GM23338 (cell line): ENCODE data around the gene PLEKHH3. TPM values are rescaled to one million over a fixed set of nuclear protein-coding genes. Genes with fewer than 3 reads are reported as not detected.

Experiments used
- ATAC-seq: fragments of 200-7000 bp; cut with Tn5 transposase; 3 replicates; pipeline ENCODE4 v1.9.1; 2020
- DNase-seq: peaks from one replicate; pipeline ENCODE4 v3.0.0-alpha.2; 2015; ENCODE audit warnings: low spot score
- H2AFZ ChIP-seq: fragments of 200-600 bp; sonication (generic); 2 replicates; pipeline ENCODE4 v1.8.0; 2016; ENCODE audit warnings: antibody characterized with exemption, mild to moderate bottlenecking, moderate library complexity
- H3F3A ChIP-seq: fragments of 200-600 bp; sonication (generic); replicated peaks from 2 replicates; pipeline ENCODE4 v1.8.0; 2017; ENCODE audit warnings: antibody characterized with exemption, mixed run types, low read depth
- H3K27ac ChIP-seq: fragments of 200-600 bp; sonication (generic); 2 replicates; pipeline ENCODE4 v1.6.1; 2016; ENCODE audit warnings: low read depth
- H3K27me3 ChIP-seq: fragments of 200-600 bp; sonication (generic); 2 replicates; pipeline ENCODE4 v1.8.0; 2016; ENCODE audit warnings: mild to moderate bottlenecking, mixed run types, moderate library complexity; ENCODE audit not compliant: insufficient read depth
- H3K36me3 ChIP-seq: fragments of 200-600 bp; sonication (generic); 2 replicates; pipeline ENCODE4 v1.8.0; 2016; ENCODE audit warnings: mild to moderate bottlenecking; ENCODE audit not compliant: insufficient read depth
- H3K4me1 ChIP-seq: fragments of 200-600 bp; sonication (generic); 2 replicates; pipeline ENCODE4 v1.8.0; 2016; ENCODE audit warnings: mild to moderate bottlenecking, moderate library complexity; ENCODE audit not compliant: insufficient read depth
- H3K4me2 ChIP-seq: fragments of 200-600 bp; sonication (generic); 2 replicates; pipeline ENCODE4 v1.7.1; 2017; ENCODE audit warnings: mixed run types
- H3K4me3 ChIP-seq: fragments of 200-600 bp; sonication (generic); 2 replicates; pipeline ENCODE4 v1.6.1; 2016; ENCODE audit warnings: mixed run types
- H3K79me2 ChIP-seq: fragments of 200-600 bp; sonication (generic); replicated peaks from 2 replicates; pipeline ENCODE4 v1.8.0; 2017; ENCODE audit warnings: mild to moderate bottlenecking; ENCODE audit not compliant: insufficient read depth
- H3K9me2 ChIP-seq: fragments of 200-600 bp; sonication (generic); 2 replicates; pipeline ENCODE4 v1.8.0; 2017; ENCODE audit not compliant: insufficient read depth
- H4K20me1 ChIP-seq: fragments of 200-600 bp; sonication (generic); replicated peaks from 2 replicates; pipeline ENCODE4 v1.8.0; 2017; ENCODE audit warnings: mild to moderate bottlenecking; ENCODE audit not compliant: insufficient read depth
- H3K27ac Mint-ChIP-seq: 2 replicates; pipeline ENCODE4 v1.8.0; 2020; ENCODE audit warnings: inconsistent platforms, mild to moderate bottlenecking, moderate library complexity, mixed read lengths
- H3K27me3 Mint-ChIP-seq: 3 replicates; pipeline ENCODE4 v1.8.0; 2022; ENCODE audit warnings: low read depth, mild to moderate bottlenecking, moderate library complexity, mixed read lengths, inconsistent platforms; ENCODE audit not compliant: insufficient read depth, poor library complexity
- H3K36me3 Mint-ChIP-seq: 3 replicates; pipeline ENCODE4 v1.8.0; 2021; ENCODE audit warnings: low read depth, mild to moderate bottlenecking, inconsistent platforms, moderate library complexity, mixed read lengths
- H3K4me1 Mint-ChIP-seq: 3 replicates; pipeline ENCODE4 v1.8.0; 2020; ENCODE audit warnings: mild to moderate bottlenecking, inconsistent platforms, mixed read lengths
- H3K4me3 Mint-ChIP-seq: 3 replicates; pipeline ENCODE4 v1.8.0; 2021; ENCODE audit warnings: moderate library complexity, mild to moderate bottlenecking, inconsistent platforms, mixed read lengths
- H3K9me3 Mint-ChIP-seq: 3 replicates; pipeline ENCODE4 v1.8.0; 2020; ENCODE audit warnings: moderate library complexity, mild to moderate bottlenecking, inconsistent platforms, mixed read lengths
- POLR2AphosphoS5 ChIP-seq: IDR thresholded peaks from 2 replicates; pipeline ENCODE4 v1.6.1; 2016; ENCODE audit warnings: antibody characterized with exemption, low read depth
- polyA plus RNA-seq: library from polyadenylated mRNA; unstranded; fragments of >200 nt; fragmentation: Nextera tagmentation; extraction: Ambion mirVana; gene quantifications from 2 replicates; pipeline ENCODE4 v1.2.1, GENCODE V29; 2016
- total RNA-seq: library from RNA; depleted of rRNA; stranded (reverse); fragments of >200 nt; shearing (Covaris generic); gene quantifications from 2 replicates; pipeline ENCODE4 v1.2.3, GENCODE V29; 2014
- TF ChIP-seq, protein P1 (sequence below): fragments of 250-450 bp; sonication (Bioruptor Pico); IDR thresholded peaks from 2 replicates; pipeline ENCODE4 v1.5.0; 2020; ENCODE audit warnings: mild to moderate bottlenecking, moderate library complexity

Gene PLEKHH3
- total and polyA plus RNA-seq, 2 experiments from 2014 or later, result 10.9 to 24.2 TPM

DNA sequence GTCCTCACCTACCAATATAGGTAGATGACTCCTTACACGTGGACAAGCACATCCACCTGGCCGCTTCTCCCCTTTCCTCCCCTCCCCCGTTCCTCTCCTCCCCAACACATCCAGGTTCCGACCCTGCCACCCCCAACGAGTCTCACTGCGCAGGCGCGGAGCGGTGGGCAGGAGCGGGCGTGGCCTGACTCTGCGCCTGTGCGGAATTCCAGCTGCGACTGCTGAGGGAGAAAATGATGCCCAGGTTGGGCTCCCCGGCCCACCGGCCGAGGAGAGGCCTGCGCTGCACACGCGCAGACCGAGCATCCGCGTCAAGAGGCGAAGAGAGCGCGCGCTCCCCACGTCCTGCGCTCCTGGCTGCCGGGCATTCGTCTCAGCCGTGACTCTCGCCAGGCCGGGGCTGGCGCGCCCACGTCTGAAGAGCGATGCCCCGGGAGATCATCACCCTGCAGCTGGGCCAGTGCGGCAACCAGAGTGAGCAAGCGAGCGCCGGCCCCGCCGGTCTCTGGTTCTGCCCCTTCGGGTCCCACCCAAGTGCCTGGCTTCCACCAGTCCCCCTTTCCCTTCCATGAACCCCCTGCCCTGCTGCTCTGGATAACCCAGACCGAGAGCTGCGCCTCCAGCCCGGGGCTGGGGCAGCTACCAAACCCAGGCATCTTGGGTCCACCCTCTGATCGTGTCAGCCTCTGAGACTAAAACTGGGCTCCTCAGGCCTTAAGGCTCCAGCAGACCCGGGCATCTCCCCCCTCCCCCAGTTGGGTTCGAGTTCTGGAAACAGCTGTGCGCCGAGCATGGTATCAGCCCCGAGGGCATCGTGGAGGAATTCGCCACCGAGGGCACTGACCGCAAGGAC is 17.5 kb downstream of the PLEKHH3 start, which contains the start of gene TUBG2:
Gene TUBG2 (plus strand): TSS at position 206 of the 853 bp plus-strand sequence. CDS start 220 bp downstream, at position 426.
- no peaks in the 10 kb centered on the region for H3K27me3 ChIP-seq
- TF ChIP-seq POLR2AphosphoS5, result peak; percentile 81
- TF ChIP-seq, protein P1, sequence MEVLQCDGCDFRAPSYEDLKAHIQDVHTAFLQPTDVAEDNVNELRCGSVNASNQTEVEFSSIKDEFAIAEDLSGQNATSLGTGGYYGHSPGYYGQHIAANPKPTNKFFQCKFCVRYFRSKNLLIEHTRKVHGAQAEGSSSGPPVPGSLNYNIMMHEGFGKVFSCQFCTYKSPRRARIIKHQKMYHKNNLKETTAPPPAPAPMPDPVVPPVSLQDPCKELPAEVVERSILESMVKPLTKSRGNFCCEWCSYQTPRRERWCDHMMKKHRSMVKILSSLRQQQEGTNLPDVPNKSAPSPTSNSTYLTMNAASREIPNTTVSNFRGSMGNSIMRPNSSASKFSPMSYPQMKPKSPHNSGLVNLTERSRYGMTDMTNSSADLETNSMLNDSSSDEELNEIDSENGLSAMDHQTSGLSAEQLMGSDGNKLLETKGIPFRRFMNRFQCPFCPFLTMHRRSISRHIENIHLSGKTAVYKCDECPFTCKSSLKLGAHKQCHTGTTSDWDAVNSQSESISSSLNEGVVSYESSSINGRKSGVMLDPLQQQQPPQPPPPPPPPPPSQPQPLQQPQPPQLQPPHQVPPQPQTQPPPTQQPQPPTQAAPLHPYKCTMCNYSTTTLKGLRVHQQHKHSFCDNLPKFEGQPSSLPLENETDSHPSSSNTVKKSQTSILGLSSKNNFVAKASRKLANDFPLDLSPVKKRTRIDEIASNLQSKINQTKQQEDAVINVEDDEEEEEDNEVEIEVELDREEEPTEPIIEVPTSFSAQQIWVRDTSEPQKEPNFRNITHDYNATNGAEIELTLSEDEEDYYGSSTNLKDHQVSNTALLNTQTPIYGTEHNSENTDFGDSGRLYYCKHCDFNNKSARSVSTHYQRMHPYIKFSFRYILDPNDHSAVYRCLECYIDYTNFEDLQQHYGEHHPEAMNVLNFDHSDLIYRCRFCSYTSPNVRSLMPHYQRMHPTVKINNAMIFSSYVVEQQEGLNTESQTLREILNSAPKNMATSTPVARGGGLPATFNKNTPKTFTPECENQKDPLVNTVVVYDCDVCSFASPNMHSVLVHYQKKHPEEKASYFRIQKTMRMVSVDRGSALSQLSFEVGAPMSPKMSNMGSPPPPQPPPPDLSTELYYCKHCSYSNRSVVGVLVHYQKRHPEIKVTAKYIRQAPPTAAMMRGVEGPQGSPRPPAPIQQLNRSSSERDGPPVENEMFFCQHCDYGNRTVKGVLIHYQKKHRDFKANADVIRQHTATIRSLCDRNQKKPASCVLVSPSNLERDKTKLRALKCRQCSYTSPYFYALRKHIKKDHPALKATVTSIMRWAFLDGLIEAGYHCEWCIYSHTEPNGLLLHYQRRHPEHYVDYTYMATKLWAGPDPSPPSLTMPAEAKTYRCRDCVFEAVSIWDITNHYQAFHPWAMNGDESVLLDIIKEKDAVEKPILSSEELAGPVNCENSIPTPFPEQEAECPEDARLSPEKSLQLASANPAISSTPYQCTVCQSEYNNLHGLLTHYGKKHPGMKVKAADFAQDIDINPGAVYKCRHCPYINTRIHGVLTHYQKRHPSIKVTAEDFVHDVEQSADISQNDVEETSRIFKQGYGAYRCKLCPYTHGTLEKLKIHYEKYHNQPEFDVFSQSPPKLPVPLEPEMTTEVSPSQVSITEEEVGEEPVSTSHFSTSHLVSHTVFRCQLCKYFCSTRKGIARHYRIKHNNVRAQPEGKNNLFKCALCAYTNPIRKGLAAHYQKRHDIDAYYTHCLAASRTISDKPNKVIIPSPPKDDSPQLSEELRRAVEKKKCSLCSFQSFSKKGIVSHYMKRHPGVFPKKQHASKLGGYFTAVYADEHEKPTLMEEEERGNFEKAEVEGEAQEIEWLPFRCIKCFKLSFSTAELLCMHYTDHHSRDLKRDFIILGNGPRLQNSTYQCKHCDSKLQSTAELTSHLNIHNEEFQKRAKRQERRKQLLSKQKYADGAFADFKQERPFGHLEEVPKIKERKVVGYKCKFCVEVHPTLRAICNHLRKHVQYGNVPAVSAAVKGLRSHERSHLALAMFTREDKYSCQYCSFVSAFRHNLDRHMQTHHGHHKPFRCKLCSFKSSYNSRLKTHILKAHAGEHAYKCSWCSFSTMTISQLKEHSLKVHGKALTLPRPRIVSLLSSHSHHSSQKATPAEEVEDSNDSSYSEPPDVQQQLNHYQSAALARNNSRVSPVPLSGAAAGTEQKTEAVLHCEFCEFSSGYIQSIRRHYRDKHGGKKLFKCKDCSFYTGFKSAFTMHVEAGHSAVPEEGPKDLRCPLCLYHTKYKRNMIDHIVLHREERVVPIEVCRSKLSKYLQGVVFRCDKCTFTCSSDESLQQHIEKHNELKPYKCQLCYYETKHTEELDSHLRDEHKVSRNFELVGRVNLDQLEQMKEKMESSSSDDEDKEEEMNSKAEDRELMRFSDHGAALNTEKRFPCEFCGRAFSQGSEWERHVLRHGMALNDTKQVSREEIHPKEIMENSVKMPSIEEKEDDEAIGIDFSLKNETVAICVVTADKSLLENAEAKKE, result no peak
- no peaks in the 10 kb centered on the region for H3K36me3 ChIP-seq
- DNase-seq (peak; percentile 96), ATAC-seq (peak; percentile 88)
- H3K36me3 Mint-ChIP-seq, result peaks cover 20% of the 10 kb centered on the region
- no peaks in the 10 kb centered on the region for H3K9me2 ChIP-seq
- H3K27me3 Mint-ChIP-seq, result peaks cover 12% of the 10 kb centered on the region
- H3K27ac Mint-ChIP-seq, result no peak within 1 kb of the TSS
- peaks cover 4% of the 10 kb centered on the region; the same call in 1 of the 3 replicates for H3K9me3 Mint-ChIP-seq
- H3K27ac ChIP-seq, result peak within 1 kb of the TSS; percentile 53; the same call in 1 of the 2 replicates
- no peaks in the 10 kb centered on the region; the same call in 1 of the 2 replicates for H4K20me1 ChIP-seq
- peak within 1 kb of the TSS; percentile 87 for H3K4me3 Mint-ChIP-seq
- no peaks in the 10 kb centered on the region for H3K79me2 ChIP-seq
- no peaks in the 10 kb centered on the region for H3F3A ChIP-seq
- H3K4me1 Mint-ChIP-seq, result peaks cover 13% of the 10 kb centered on the region
- peak within 1 kb of the TSS; percentile 98 for H3K4me2 ChIP-seq
- peak within 1 kb of the TSS; percentile 77 for H2AFZ ChIP-seq
- H3K4me1 ChIP-seq, result peaks cover 6% of the 10 kb centered on the region
- H3K4me3 ChIP-seq, result peak within 1 kb of the TSS; percentile 93
